HepG2 (cell line): Measurements from ENCODE around the gene SECISBP2L. TPM values are rescaled to one million over a fixed set of nuclear protein-coding genes. Genes with fewer than 3 reads are reported as not detected.

Experiments
- ATAC-seq: fragments of 200-7000 bp; cut with Tn5 transposase; 3 replicates; pipeline ENCODE4 v1.9.1; 2020; ENCODE audit warnings: mild to moderate bottlenecking, moderate library complexity
- BruUV-seq: library from RNA; stranded (reverse); fragments of 400-500 nt; replicated peaks from 2 replicates; lab custom pipeline; 2021; lab: Mats Ljungman, UMichigan
- CTCF ChIA-PET: fragments of 300-600 bp; formaldehyde crosslinking; extraction: SDS; loops from one replicate; lab custom pipeline; 2021; ENCODE audit warnings: low total read pairs, inconsistent platforms, low intra/inter-chr PET ratio; lab: Yijun Ruan, JAX
- POLR2A ChIA-PET: fragments of 350-600 bp; sonication (Branson Sonifier 250); formaldehyde crosslinking; loops from one replicate; lab custom pipeline; 2020; ENCODE audit warnings: antibody characterized with exemption, inconsistent platforms; lab: Yijun Ruan, JAX
- DNase-seq: peaks from one replicate; pipeline ENCODE4 v3.0.0-alpha.2; 2015; ENCODE audit warnings: low spot score
- FAIRE-seq: peaks from 3 replicates; lab custom pipeline; 2011; peaks lifted over from hg19 to GRCh38; lab: Jason Lieb, UNC
- H2AFZ ChIP-seq: one replicate; pipeline ENCODE4 v1.6.1; 2011; ENCODE audit warnings: low read length, inconsistent platforms
- H3K27ac ChIP-seq: fragments of 300-600 bp; 3 replicates; pipeline ENCODE4 v1.8.0; 2011; ENCODE audit warnings: mixed run types, mild to moderate bottlenecking, mixed read lengths, low read length, inconsistent platforms; ENCODE audit not compliant: insufficient read depth; ENCODE audit errors: extremely low read length
- H3K27me3 ChIP-seq, 2 experiments: fragments of 200-600 bp in 1 of 2; 2 replicates in 1 of 2; 3 replicates in 1 of 2; pipeline versions ENCODE4 v1.6.0 to v1.8.0; 2011; ENCODE audit warnings: low read length in 2 of 2, mild to moderate bottlenecking in 2 of 2, moderate library complexity in 2 of 2, inconsistent platforms in 1 of 2; ENCODE audit not compliant: insufficient read depth in 2 of 2, control insufficient read depth in 1 of 2
- H3K36me3 ChIP-seq, 2 experiments: fragments of 200-600 bp in 1 of 2; replicated peaks in 1 of 2; 2 replicates in 1 of 2; 3 replicates in 1 of 2; pipeline versions ENCODE4 v1.5.1 to v1.8.0; 2011; ENCODE audit warnings: low read length in 2 of 2, inconsistent platforms in 1 of 2; ENCODE audit not compliant: insufficient read depth in 2 of 2, control insufficient read depth in 1 of 2
- H3K4me1 ChIP-seq: 2 replicates; pipeline ENCODE4 v1.5.1; 2012; ENCODE audit warnings: low read length, inconsistent platforms; ENCODE audit not compliant: insufficient read depth
- H3K4me2 ChIP-seq: 2 replicates; pipeline ENCODE4 v1.6.0; 2011; ENCODE audit warnings: low read depth, low read length, inconsistent platforms
- H3K4me3 ChIP-seq, 3 experiments: fragments of 200-600 bp in 1 of 3; sonication (generic), shearing (Covaris generic) in 1 of 3; replicated peaks in 1 of 3; 2 replicates each; pipeline ENCODE4 v1.5.1; 2011 to 2016; ENCODE audit warnings: low read length in 3 of 3, inconsistent platforms in 2 of 3, low read depth in 2 of 3, mild to moderate bottlenecking in 2 of 3, control low read depth in 1 of 3, mixed read lengths in 1 of 3; ENCODE audit not compliant: insufficient read depth in 1 of 3
- H3K79me2 ChIP-seq: one replicate; pipeline ENCODE4 v1.6.1; 2011; ENCODE audit warnings: low read length, inconsistent platforms; ENCODE audit not compliant: insufficient read depth
- H3K9ac ChIP-seq: 2 replicates; pipeline ENCODE4 v1.6.0; 2011; ENCODE audit warnings: mild to moderate bottlenecking, low read depth, low read length, inconsistent platforms; ENCODE audit not compliant: insufficient read depth
- H3K9me3 ChIP-seq: 2 replicates; pipeline ENCODE4 v1.5.1; 2012; ENCODE audit warnings: mild to moderate bottlenecking, low read length
- H4K20me1 ChIP-seq: 2 replicates; pipeline ENCODE4 v1.6.0; 2011; ENCODE audit warnings: inconsistent platforms, mild to moderate bottlenecking, low read length, moderate library complexity; ENCODE audit not compliant: insufficient read depth
- CBX2 ChIP-seq, 2 experiments: fragments of 200-600 bp in 1 of 2; sonication (generic); formaldehyde crosslinking in 1 of 2; IDR thresholded peaks; 2 replicates each; pipeline versions ENCODE4 v1.7.0 to v1.8.1; 2018 to 2022; ENCODE audit warnings: low read depth in 2 of 2, low read length in 1 of 2, mild to moderate bottlenecking in 1 of 2, missing genetic modification reagents in 1 of 2
- GATA4 ChIP-seq: sonication (generic); IDR thresholded peaks from 2 replicates; pipeline ENCODE4 v1.6.1; 2016; ENCODE audit warnings: antibody characterized with exemption, low read depth, borderline replicate concordance
- HNF4A ChIP-seq: sonication (generic); formaldehyde crosslinking; IDR thresholded peaks from 2 replicates; pipeline ENCODE4 v1.4.0; 2020; ENCODE audit warnings: missing genetic modification reagents
- HNRNPL ChIP-seq: fragments of 200-400 bp; formaldehyde crosslinking; IDR thresholded peaks from 2 replicates; pipeline ENCODE4 v1.6.1; 2017; ENCODE audit warnings: mild to moderate bottlenecking, low read depth, low read length
- KLF15 ChIP-seq: sonication (generic); formaldehyde crosslinking; IDR thresholded peaks from 2 replicates; pipeline ENCODE4 v1.8.1; 2023; ENCODE audit warnings: borderline replicate concordance, mild to moderate bottlenecking, inconsistent platforms, missing genetic modification reagents, mixed read lengths
- MXD3 ChIP-seq: IDR thresholded peaks from 2 replicates; pipeline ENCODE4 v1.6.1; 2016; ENCODE audit warnings: mild to moderate bottlenecking, missing biosample characterization, missing genetic modification reagents
- NFE2L1 ChIP-seq: sonication (generic); formaldehyde crosslinking; IDR thresholded peaks from 2 replicates; pipeline ENCODE4 v1.4.0; 2020; ENCODE audit warnings: missing genetic modification reagents, mild to moderate bottlenecking, borderline replicate concordance
- NR1H2 ChIP-seq: sonication (generic); formaldehyde crosslinking; IDR thresholded peaks from 2 replicates; pipeline ENCODE4 v1.8.1; 2022; ENCODE audit warnings: low read depth, missing genetic modification reagents, borderline replicate concordance
- NR2C2 ChIP-seq: sonication (generic); formaldehyde crosslinking; IDR thresholded peaks from 2 replicates; pipeline ENCODE4 v1.4.0; 2020; ENCODE audit warnings: missing genetic modification reagents, mild to moderate bottlenecking, moderate library complexity, borderline replicate concordance
- SP5 ChIP-seq: IDR thresholded peaks from 2 replicates; pipeline ENCODE4 v1.6.1; 2016; ENCODE audit warnings: low read depth, borderline replicate concordance
- ZFP82 ChIP-seq: sonication (generic); formaldehyde crosslinking; IDR thresholded peaks from 2 replicates; pipeline ENCODE4 v1.5.1; 2020; ENCODE audit warnings: mild to moderate bottlenecking, missing genetic modification reagents, borderline replicate concordance
- ZNF652 ChIP-seq: IDR thresholded peaks from 2 replicates; pipeline ENCODE4 v1.6.1; 2016; ENCODE audit warnings: low read depth, borderline replicate concordance
- ZNF687 ChIP-seq: sonication (generic); formaldehyde crosslinking; IDR thresholded peaks from 2 replicates; pipeline ENCODE4 v1.5.1; 2020; ENCODE audit warnings: mild to moderate bottlenecking, missing genetic modification reagents, moderate library complexity
- ZNF737 ChIP-seq: sonication (generic); formaldehyde crosslinking; IDR thresholded peaks from 2 replicates; pipeline ENCODE4 v1.5.0; 2020; ENCODE audit warnings: missing genetic modification reagents, mild to moderate bottlenecking, borderline replicate concordance
- WGBS: methylation state at CpG from one replicate; pipeline ENCODE4 v1.1.6; 2017; ENCODE audit warnings: low lambda C conversion rate; 5-methylcytosine and 5-hydroxymethylcytosine counted together
- in situ Hi-C: cut with HindIII; loops from 2 replicates; pipeline ENCODE4 v1.10.0; 2017; ENCODE audit warnings: low pct_unique_long_range_greater_than_20kb; ENCODE audit not compliant: extremely low pct_ligation_motif_present
- intact Hi-C: fragments of 100-400 bp; cut with micrococcal nuclease; formaldehyde crosslinking; loops from one replicate; pipeline ENCODE4 v1.10.0; 2022; ENCODE audit not compliant: unreplicated experiment
- polyA plus RNA-seq, 8 experiments: library from polyadenylated mRNA; depleted of rRNA in 3 of 8; stranded (reverse) in 7 of 8; unstranded in 1 of 8; fragments of >200 nt; fragmentation: Illumina TruSeq in 4 of 8; extraction: Trizol in 4 of 8; gene quantifications; 2 replicates each; pipeline versions ENCODE4 v1.2.1 to v1.2.3, GENCODE V29; 2011 to 2016; ENCODE audit warnings: low read depth in 4 of 8, missing spikeins in 1 of 8, mixed read lengths in 1 of 8; ENCODE audit not compliant: insufficient read depth in 1 of 8
- total RNA-seq, 5 experiments: library from RNA; depleted of rRNA; stranded (reverse); fragments of >200 nt; fragmentation: Illumina TruSeq; extraction: Trizol; gene quantifications; 2 replicates each; pipeline ENCODE4 v1.2.3, GENCODE V29; 2016; ENCODE audit warnings: low read depth in 1 of 5
- TF ChIP-seq, protein P1 (sequence below): sonication (generic); formaldehyde crosslinking; IDR thresholded peaks from 2 replicates; pipeline ENCODE4 v1.8.0; 2022; ENCODE audit warnings: mild to moderate bottlenecking, missing genetic modification reagents, moderate library complexity

The SECISBP2L gene
- total and polyA plus RNA-seq, 2 of the 13 experiments (the other 11 are each of a cell fraction or from before 2014, with no cell fraction given): 13.9 to 15.6 TPM

DNA sequence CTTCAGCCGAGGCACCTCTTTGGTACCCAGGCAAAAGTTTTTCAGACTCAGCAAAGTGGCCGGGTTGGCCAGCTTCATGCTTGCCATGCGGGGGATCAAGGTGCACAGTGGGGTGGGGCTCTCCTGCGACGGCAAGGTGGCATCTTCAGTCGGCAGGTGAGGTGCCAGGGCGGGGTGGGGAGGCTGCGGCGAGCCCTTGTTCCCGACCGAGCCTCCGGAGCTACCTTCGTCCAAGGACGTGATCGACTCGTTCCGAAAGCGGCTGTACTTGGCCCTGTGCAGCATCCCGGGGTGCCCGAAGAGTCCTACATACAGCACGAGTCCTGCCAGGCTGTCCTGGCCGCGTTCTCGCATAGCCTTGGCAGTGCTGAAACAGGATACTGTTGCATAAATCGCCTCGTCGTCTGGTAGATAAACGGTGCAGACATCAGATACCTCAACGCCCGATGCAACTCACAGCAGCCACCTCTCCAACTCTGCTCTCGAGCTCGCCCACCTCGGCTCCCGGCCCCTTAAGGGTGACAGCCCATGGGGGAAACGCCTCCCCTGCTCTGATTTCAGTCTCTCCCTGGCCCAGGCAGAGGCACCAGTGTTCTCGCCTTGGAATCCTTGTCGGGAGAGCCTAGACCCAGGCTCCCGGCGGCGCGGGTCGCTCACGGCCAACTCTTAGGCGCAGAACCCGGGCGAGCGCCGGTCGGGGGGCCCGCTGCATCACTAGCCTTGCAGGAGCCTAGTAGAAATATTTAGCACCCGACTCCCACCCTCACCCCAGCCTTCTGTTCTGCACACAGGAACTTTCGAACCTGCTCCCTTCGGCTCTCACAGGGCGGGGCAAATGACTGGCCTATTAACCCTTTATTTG, 83.4 kb downstream of the SECISBP2L start:
- POLR2A ChIA-PET: no interaction called here
- in situ Hi-C loops (loop anchor here (5.0 kb wide), 1 partner anchor 101 kb away; no protein-coding TSS in a partner anchor), intact Hi-C loops (no loop called here)
- 0 out of 2 replicates have a peak overlapping the region, but pooled peaks have one; percentile 2 for H3K9ac ChIP-seq
- H3K79me2 ChIP-seq: no peaks in the 10 kb centered on the region
- DNase-seq: no peak
- no peak overlapping the region for H2AFZ ChIP-seq
- H3K36me3 ChIP-seq: no peaks in the 10 kb centered on the region
- peaks cover 3 to 53% of the 10 kb centered on the region in 2 experiments; a peak in 3 of 5 replicates for H3K27me3 ChIP-seq
- ATAC-seq: peak; percentile 77
- TF ChIP-seq GATA4 (no peak), HNF4A (CRISPR knock-in tag) (no peak), ZNF652 (CRISPR knock-in tag) (peak; percentile 73; the same call in 1 of the 2 replicates), KLF15 (CRISPR knock-in tag) (no peak), ZNF737 (CRISPR knock-in tag) (no peak), NFE2L1 (CRISPR knock-in tag) (no peak), CBX2 (IDR thresholded peaks at IDR 0.05; ENCODE audit: low read depth, low read length) (no peak), CBX2 (CRISPR knock-in tag; IDR thresholded peaks at IDR 0.05; ENCODE audit: low read depth) (no peak), ZFP82 (CRISPR knock-in tag) (no peak), ZNF687 (CRISPR knock-in tag) (peak; percentile 32; the same call in 1 of the 2 replicates), NR2C2 (CRISPR knock-in tag) (no peak), SP5 (CRISPR knock-in tag) (no peak), MXD3 (CRISPR knock-in tag) (no peak), HNRNPL (0 out of 2 replicates have a peak, but pooled peaks have one; percentile 29), NR1H2 (CRISPR knock-in tag) (no peak)
- TF ChIP-seq, protein P1, sequence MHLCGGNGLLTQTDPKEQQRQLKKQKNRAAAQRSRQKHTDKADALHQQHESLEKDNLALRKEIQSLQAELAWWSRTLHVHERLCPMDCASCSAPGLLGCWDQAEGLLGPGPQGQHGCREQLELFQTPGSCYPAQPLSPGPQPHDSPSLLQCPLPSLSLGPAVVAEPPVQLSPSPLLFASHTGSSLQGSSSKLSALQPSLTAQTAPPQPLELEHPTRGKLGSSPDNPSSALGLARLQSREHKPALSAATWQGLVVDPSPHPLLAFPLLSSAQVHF (CRISPR knock-in tag): no peak
- H3K4me2 ChIP-seq: peak overlapping the region; percentile 76
- H3K9me3 ChIP-seq: no peaks in the 10 kb centered on the region
- no peaks in the 10 kb centered on the region for H4K20me1 ChIP-seq
- CTCF ChIA-PET: no interaction called here
- no TSS peak for BruUV-seq
- 3% methylated on average over 10 of the region's 54 CpGs for WGBS
- H3K4me1 ChIP-seq: peaks cover 17% of the 10 kb centered on the region; the same call in 1 of the 2 replicates
- no peak overlapping the region for H3K27ac ChIP-seq
- FAIRE-seq: no peak
- peak overlapping the region in 2 of 3 experiments; percentile 29 to 65; a peak in 4 of 6 replicates for H3K4me3 ChIP-seq
